ENCODE results near the gene ALX4. TPM values are rescaled to one million over a fixed set of nuclear protein-coding genes. Genes with fewer than 3 reads are reported as not detected.

Gene ALX4
- total and polyA plus RNA-seq, 2 donors (not counting 1 experiment from before 2014, with no cell fraction given), result not detected

GRCh38 chr11:44357711-44358110 is 47.8 kb upstream of the ALX4 start:
- Histone ChIP-seq H3K4me2 (ENCODE audit: extremely low read depth, insufficient read depth, low read length) (no peak overlapping the region), H3K79me2 (ENCODE audit: control insufficient read depth, insufficient read depth, low read length) (no peaks in the 10 kb centered on the region), H3K27ac (ENCODE audit: insufficient read depth, low read length) (no peak overlapping the region), H2AFZ (ENCODE audit: low read length) (no peak overlapping the region), H3K36me3 (ENCODE audit: control insufficient read depth, insufficient read depth, low read length) (no peaks in the 10 kb centered on the region), H3K4me3 (replicated peaks in 1 of 4; ENCODE audit: control extremely low read depth in 1 of 4, insufficient read depth in 1 of 4, low read depth in 3 of 4, low read length in 4 of 4) (no peak overlapping the region), H3K9ac (ENCODE audit: insufficient read depth, low read length) (no peak overlapping the region), H4K20me1 (ENCODE audit: control insufficient read depth, extremely low read depth, insufficient read depth, low read length) (no peaks in the 10 kb centered on the region), H3K9me3 (ENCODE audit: control insufficient read depth, insufficient read depth, low read depth, low read length) (no peaks in the 10 kb centered on the region), H3K27me3 (ENCODE audit: control insufficient read depth, insufficient read depth, low read length) (peaks cover 3% of the 10 kb centered on the region), H3K4me1 (ENCODE audit: control insufficient read depth, extremely low read depth, insufficient read depth, low read length) (no peaks in the 10 kb centered on the region)
- DNase-seq (ENCODE audit: low read depth in 2 of 2), result no peak
- TF ChIP-seq, protein P1, sequence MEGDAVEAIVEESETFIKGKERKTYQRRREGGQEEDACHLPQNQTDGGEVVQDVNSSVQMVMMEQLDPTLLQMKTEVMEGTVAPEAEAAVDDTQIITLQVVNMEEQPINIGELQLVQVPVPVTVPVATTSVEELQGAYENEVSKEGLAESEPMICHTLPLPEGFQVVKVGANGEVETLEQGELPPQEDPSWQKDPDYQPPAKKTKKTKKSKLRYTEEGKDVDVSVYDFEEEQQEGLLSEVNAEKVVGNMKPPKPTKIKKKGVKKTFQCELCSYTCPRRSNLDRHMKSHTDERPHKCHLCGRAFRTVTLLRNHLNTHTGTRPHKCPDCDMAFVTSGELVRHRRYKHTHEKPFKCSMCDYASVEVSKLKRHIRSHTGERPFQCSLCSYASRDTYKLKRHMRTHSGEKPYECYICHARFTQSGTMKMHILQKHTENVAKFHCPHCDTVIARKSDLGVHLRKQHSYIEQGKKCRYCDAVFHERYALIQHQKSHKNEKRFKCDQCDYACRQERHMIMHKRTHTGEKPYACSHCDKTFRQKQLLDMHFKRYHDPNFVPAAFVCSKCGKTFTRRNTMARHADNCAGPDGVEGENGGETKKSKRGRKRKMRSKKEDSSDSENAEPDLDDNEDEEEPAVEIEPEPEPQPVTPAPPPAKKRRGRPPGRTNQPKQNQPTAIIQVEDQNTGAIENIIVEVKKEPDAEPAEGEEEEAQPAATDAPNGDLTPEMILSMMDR (conservative IDR thresholded peaks at IDR 0.05 in 1 of 2, IDR thresholded peaks at IDR 0.05 in 1 of 2; ENCODE audit: low read depth in 1 of 2, low read length in 2 of 2), result no peak
- TF ChIP-seq EZH2 (IDR thresholded peaks at IDR 0.05; ENCODE audit: low read length, missing control alignments), result no peak

GRCh38 chr11:44356351-44356750 is 46.4 kb upstream of the ALX4 start:
- H4K20me1 ChIP-seq (ENCODE audit: control insufficient read depth, extremely low read depth, insufficient read depth, low read length), result no peaks in the 10 kb centered on the region
- no peak overlapping the region for H2AFZ ChIP-seq (ENCODE audit: low read length)
- H3K4me3 ChIP-seq (replicated peaks in 1 of 4; ENCODE audit: control extremely low read depth in 1 of 4, insufficient read depth in 1 of 4, low read depth in 3 of 4, low read length in 4 of 4), result no peak overlapping the region
- TF ChIP-seq EZH2 (IDR thresholded peaks at IDR 0.05; ENCODE audit: low read length, missing control alignments), result no peak
- TF ChIP-seq, protein P1 (conservative IDR thresholded peaks at IDR 0.05 in 1 of 2, IDR thresholded peaks at IDR 0.05 in 1 of 2; ENCODE audit: low read depth in 1 of 2, low read length in 2 of 2), result no peak
- no peaks in the 10 kb centered on the region for H3K9me3 ChIP-seq (ENCODE audit: control insufficient read depth, insufficient read depth, low read depth, low read length)
- no peaks in the 10 kb centered on the region for H3K36me3 ChIP-seq (ENCODE audit: control insufficient read depth, insufficient read depth, low read length)
- no peak overlapping the region for H3K27ac ChIP-seq (ENCODE audit: insufficient read depth, low read length)
- H3K27me3 ChIP-seq (ENCODE audit: control insufficient read depth, insufficient read depth, low read length), result peaks cover 3% of the 10 kb centered on the region
- no peak overlapping the region for H3K4me2 ChIP-seq (ENCODE audit: extremely low read depth, insufficient read depth, low read length)
- no peaks in the 10 kb centered on the region for H3K79me2 ChIP-seq (ENCODE audit: control insufficient read depth, insufficient read depth, low read length)
- H3K9ac ChIP-seq (ENCODE audit: insufficient read depth, low read length), result no peak overlapping the region
- DNase-seq (ENCODE audit: low read depth in 2 of 2), result no peak
- H3K4me1 ChIP-seq (ENCODE audit: control insufficient read depth, extremely low read depth, insufficient read depth, low read length), result no peaks in the 10 kb centered on the region

- no peak overlapping the region for H3K4me2 ChIP-seq (ENCODE audit: extremely low read depth, insufficient read depth, low read length)
- H3K9ac ChIP-seq (ENCODE audit: insufficient read depth, low read length), result no peak overlapping the region
- no peaks in the 10 kb centered on the region for H3K9me3 ChIP-seq (ENCODE audit: control insufficient read depth, insufficient read depth, low read depth, low read length)
- TF ChIP-seq, protein P1 (conservative IDR thresholded peaks at IDR 0.05 in 1 of 2, IDR thresholded peaks at IDR 0.05 in 1 of 2; ENCODE audit: low read depth in 1 of 2, low read length in 2 of 2), result peak in 1 of 2 donors; percentile 21
- TF ChIP-seq EZH2 (IDR thresholded peaks at IDR 0.05; ENCODE audit: low read length, missing control alignments), result no peak
- no peak overlapping the region for H3K27ac ChIP-seq (ENCODE audit: insufficient read depth, low read length)
- H3K79me2 ChIP-seq (ENCODE audit: control insufficient read depth, insufficient read depth, low read length), result no peaks in the 10 kb centered on the region
- no peak overlapping the region for H3K4me3 ChIP-seq (replicated peaks in 1 of 4; ENCODE audit: control extremely low read depth in 1 of 4, insufficient read depth in 1 of 4, low read depth in 3 of 4, low read length in 4 of 4)
- no peaks in the 10 kb centered on the region for H3K4me1 ChIP-seq (ENCODE audit: control insufficient read depth, extremely low read depth, insufficient read depth, low read length)
- H2AFZ ChIP-seq (ENCODE audit: low read length), result no peak overlapping the region
- H3K27me3 ChIP-seq (ENCODE audit: control insufficient read depth, insufficient read depth, low read length), result no peaks in the 10 kb centered on the region
- H3K36me3 ChIP-seq (ENCODE audit: control insufficient read depth, insufficient read depth, low read length), result no peaks in the 10 kb centered on the region
- peak in 1 of 2 donors; percentile 1 for DNase-seq (ENCODE audit: low read depth in 2 of 2)
- H4K20me1 ChIP-seq (ENCODE audit: control insufficient read depth, extremely low read depth, insufficient read depth, low read length), result no peaks in the 10 kb centered on the region
Observed at GRCh38 chr11:44351898-44352498, 42.1 kb upstream of the ALX4 start.
